Stimulated activated CD4-positive, alpha-beta T cell treated with anti-CD3 and anti-CD28 coated beads, Interleukin-15, amount 100 ng/mL, for 1 hour (primary cell): Measurements from ENCODE around the gene XKR3.
"Not testable (repeated sequence)": the region's sequence is repeated elsewhere in the genome, so short reads cannot be mapped to it uniquely, and the experiment has no call there.

Source experiments
- DNase-seq, 2 donors: peaks; one replicate each; pipeline ENCODE4 v3.0.0-alpha.2; 2020; ENCODE audit warnings: low read depth in 1 of 2, low spot score in 1 of 2

The XKR3 gene

DNA sequence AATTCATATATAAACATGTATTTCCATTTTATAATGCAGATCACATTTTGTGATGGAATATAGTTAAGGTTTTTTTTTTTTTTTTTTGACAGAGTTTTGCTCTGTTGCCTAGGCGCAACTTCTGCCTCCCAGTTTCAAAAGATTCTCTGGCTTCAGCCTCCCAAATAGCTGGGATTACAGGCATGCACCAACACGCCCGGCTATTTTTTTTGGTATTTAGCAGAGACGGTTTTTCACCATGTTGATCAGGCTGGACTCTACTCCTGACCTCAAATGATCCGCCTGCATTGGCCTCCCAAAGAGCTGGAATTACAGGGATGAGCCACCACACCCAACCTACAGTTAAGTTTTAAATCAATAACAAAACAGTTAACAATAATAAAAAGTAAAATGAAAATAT, 18.8 kb downstream of the XKR3 start:
- no peak for DNase-seq

DNA sequence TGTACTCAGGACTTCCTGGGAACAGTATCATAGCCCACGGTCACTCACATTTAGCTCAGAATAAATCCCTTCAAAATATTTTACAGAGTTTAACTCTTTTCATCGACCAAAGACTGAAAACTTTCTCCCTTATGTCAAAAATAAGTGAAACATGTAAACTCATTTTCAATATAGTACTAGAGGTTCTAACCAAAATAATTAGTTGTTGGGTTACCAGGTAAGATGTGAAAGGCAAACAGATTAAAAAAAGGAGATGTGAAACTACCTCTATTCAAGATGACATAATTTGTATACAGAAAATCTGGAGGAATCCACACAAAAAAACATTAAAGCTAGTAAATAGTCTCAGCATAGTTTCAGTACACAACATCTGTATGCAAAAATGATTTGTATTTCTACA, 20.3 kb downstream of the XKR3 start:
- no peak for DNase-seq

DNA sequence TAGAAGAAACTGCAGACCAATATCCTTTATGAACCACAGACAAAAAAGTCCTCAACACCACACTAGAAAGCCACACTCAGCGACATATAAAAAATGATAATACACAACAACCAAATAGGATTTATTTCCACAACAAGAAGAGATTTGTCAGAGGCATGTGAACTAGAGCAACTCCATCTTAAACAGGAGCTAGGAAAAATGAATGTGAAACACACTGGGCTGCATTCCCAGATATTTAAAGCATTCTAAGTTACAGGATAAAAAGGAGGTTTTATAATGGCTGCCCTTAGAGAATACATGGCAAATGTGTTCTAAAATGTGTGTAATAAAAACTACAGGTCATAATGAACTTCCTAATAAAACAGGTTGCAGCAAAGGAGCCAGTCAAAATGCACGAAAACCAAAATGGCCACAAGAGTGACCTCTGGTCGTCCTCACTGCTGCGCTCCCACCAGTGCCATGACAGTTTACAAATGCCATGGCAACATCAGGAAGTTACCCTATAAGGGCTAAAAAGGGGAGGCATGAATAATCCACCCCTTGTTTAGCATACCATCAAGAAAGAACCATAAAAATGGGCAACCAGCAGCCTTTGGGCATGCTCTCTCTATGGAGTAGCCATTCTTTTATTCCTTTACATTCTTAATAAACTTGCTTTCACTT, 21.8 kb downstream of the XKR3 start:
- no peak for DNase-seq

DNA sequence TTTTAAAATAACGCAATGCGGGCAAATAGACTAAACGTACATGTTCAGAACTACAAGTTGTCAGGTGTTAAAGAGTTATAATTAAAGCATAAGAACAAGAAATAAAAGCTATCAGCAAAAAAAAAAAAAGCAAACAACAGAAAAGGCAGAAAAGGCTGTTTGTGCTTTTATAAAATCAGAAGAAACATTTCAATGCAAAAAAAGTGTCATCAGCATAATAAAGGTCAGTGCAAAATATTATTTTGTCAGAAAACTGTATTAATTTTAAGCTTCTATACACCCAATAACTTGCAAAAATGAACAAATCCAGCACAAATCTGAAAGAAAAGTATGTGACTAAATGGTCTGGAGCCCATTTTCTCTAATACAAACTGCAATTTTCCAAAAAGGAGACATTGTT, 23.6 kb downstream of the XKR3 start:
- no peak for DNase-seq

DNA sequence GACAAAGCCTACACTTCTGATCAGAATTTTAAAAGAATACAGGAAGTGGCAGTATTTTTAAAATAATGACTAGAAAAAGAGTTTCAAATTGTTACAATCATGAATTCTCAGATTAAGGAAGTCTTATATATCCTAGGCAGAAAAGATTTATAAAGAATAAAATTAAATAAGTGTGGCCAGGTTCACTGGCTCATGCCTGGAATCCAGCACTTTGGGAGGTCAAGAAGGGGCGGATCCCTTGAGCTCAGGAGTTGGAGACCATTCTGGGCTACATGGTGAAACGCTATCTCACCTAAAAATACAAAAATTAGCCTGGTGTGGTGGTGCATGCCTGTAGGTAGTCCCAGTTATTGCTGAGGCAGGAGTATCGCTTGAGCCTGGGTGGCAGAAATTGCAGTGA, 24.1 kb downstream of the XKR3 start:
- DNase-seq: no peak

DNA sequence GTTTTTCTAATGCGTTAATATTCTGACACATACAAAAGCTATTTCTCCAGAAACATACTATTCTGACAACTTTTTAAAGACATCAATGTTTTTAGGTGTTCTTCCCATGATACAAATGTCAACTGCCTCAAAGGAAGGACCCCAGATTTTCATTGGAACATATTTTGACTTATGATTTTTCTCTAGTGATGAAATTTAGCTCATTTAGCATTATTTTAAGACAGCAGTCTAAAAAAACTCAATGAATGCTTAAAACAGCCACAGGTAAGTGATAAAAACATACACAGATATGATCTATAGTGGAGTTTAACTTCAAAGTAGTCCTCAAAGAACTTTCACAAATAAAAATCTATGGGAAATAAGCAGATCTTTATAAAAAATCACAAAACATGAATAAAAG, 24.9 kb downstream of the XKR3 start:
- no peak for DNase-seq

DNA sequence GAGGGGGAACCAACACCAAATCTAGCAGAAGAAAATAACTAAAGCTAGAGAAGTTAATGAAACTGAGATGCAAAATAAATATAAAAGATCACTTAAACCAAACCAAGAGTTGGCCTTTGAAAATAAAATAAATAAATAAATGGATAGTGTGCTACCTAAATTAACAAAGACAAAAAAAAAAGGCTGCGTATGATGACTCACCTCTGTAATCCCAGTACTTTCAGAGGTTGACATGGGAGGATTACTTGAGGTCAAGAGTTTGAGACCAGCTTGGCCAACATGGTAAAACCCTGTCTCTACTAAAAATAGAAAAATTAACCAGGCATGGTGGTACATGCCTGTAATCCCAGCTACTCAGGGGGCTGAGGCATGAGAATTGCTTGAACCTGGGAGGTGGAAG, 29.7 kb downstream of the XKR3 start:
- DNase-seq: not testable (repeated sequence)

DNA sequence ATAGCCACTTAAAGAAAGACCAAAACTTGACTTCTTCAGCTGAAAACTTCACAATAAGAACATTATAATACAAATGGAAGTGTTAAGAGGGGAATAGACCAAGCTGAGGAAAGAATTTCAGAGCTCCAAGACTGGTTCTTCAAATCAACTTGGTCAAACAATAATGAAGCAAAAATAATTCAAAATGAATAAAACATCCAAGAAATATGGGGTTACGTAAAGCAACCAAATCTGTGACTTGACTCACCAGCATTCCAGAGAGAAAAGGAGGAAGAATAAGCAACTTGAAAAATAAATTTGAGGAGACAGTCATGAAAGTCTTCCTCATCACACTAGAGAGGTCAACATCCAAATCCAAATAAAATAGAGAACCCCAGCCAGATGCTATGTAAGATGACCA, 31.4 kb downstream of the XKR3 start:
- DNase-seq: no peak

DNA sequence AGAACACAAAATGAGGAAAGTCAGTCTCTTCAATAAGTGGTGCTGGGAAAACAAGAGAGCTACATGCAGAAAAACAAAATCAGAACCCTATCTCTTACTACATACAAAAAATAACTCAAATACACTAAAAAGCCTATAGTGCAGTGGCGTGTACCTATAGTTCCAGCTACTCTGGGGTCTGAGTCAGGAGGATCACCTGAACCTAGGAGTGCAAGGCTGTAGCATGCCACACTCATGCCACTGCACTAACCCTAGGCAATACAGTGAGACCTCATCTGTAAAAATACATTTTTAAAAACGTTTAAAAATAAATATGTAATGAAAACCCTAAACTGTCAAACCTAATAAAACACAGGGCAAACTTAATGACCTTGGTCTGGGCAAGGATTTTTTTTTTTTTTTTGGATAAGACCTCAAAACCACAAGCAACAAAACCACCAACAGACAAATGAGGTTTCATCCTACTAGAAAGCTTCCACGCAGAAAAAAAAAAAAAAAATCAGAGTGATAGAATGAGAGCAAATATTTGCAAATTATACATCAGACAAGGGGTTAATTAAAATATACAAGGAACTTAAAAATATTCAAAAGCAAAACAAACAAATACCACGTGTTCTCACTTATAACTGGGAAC, 35.2 kb downstream of the XKR3 start:
- DNase-seq: no peak

DNA sequence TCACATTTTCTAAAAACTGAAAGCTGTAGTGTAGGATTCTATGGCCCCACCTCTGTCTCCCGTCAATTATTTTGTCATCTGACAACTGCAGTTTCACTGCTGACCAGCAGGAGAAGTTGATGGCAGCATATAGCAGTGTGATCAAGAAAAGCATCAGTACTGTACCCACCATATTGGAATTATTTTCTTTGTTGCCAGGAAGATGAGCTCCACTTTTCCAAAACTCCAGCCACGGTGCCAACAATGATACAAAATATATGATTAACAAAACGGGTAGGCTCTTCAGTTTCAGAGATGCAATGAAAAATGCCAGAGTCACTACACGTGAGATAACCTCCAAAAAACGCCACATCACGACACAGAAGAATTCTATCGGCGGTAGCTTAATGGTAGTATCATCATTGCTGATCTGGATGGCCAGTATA, 41.3 kb downstream of the XKR3 start:
- no peak for DNase-seq

DNA sequence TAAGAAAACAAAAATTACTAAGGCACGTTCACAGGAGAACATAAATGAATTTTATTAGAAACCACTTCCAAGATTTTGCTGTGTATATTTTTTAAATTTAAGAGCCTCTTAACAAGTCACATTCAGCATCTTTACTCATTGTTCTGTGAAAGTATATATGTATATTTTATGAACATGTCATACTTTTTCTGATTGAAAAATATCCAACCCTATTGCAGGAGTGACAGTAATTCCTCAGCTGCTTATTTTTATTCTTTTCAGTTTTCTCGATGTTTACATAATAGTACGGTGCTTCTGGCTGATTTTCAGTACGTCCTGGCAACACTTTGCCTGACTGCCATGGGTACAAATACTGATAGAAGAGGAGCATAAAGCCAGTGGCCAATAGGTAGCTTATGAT, 41.8 kb downstream of the XKR3 start:
- DNase-seq: no peak

DNA sequence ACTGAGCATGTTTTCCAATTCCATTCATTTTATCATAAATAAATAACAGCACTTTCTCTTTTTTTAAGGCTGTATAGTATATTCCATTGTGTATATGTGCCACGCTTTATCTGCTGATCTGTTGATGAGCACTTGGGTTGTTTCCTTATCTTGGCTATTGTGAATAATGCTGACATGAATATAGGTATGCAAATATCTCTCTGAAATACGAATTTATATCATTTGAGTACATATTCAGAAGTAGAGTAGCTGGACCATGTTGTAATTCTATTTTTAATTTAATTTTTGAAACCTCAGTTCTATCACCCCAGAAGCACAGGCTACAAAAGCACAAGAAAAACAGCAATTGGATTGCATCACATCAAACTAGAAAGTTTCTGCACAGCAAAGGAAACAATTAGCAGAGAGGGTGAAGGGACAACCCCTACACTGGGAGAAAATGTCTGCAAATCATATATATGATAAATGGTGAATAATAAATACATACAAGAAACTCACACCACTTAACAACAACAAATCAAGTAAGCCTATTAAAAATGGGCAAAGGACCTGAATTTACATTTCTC, 43.4 kb downstream of the XKR3 start:
- DNase-seq: no peak

DNA sequence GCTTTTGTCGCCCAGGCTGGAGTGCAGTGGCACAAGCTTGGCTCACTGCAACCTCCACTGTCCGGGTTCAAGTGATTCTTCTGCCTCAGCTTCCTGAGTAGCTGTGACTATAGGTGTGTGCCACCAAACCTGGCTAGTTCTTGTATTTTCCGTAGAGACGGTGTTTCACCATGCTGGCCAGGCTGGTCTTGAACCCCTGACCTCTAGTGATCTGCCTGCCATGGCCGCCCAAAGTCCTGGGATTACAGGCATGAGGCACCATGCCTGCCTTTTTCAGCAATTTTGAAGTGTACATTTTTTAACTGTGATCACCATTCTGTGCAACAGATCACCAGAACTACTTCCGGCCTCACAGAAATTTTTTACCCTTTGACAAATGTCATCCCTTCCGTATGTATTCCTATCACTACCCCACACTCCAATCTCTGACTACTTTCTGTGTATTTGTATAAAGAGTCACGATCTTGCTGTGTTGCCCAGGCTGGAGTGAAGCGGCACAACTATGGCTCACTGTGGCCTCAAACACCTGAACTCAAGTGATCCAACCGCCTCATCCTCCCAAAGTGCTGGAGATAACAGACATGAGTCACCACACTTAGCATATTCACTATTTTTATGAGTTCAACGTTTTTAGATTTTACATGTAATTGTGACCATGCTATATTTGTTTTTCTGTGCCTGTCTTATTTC, 44.0 kb downstream of the XKR3 start:
- DNase-seq: no peak

DNA sequence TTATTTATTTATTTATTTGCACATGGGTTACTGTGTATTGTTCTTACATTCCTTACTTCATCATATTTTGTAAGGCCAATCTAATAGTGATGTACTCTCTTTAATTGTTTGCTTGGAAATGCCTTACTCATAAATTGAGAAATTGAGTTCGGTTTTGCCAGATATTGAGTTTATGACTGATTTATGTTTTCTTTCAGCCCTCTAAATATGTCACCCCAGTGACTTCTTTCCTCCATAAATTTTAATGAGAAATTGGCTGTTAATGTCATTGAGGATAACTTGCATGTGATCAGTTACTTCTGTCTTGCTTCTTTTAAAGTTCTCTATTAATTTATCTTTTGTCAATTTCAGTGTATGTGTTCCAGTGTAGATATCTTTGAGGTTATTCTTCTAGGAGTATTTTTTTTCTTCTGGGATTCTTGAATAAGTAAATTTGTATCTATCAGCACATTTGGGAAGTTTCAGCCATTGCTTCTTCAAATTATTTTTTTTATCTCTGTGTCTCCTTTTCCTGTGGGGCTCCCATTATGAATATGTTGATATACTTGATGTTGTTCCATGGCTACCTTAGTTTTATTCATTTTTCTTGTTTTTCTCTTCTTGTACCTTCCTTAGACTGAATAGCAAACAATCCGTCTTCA, 47.8 kb downstream of the XKR3 start:
- no peak for DNase-seq

DNA sequence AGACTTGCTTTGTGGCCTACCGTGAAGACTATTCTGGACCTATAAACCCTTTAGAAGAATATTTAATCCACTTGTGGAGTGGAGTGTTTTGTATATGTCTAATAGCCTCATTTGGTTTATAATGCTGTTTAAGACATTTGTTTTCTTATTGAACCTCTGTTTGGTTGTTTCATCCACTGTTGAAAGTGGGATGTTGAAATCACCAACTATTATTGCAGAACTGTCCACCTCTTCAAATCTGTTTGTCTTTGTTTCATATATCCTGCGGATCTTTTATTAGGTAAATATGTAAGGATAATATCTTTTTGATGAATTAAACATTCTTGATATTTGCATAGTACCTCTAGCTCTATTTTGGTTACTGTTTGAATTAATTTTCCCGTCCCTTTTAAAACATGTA, 49.1 kb downstream of the XKR3 start:
- DNase-seq: no peak

DNA sequence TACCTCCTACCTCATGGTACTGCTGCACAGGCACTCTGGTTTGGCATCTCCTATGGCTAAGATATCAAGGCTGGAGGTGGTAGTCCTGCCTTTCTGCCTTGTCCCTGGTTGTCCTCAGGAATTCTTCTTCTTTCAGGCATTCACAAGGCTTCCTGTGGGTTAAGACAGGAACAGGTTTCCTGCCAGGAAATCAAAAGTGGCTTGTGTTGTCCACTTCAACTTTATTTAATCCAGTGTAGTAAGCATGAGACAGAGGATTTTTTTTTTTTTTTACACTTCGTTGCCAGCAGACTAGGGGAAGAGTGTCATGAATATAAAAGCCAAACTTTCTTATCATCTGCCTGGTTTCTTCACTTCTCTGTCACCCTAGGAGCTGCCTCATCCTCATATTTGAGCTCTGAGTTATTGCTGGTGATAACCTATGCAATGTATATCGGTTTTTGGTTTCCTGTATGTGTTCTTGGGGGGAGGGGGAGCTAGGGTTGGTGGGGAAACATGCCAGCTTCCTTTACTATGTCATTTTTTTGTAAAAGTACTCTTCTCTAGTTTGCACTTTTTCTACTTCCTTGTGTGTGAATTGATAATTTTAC, 50.2 kb downstream of the XKR3 start:
- no peak for DNase-seq

DNA sequence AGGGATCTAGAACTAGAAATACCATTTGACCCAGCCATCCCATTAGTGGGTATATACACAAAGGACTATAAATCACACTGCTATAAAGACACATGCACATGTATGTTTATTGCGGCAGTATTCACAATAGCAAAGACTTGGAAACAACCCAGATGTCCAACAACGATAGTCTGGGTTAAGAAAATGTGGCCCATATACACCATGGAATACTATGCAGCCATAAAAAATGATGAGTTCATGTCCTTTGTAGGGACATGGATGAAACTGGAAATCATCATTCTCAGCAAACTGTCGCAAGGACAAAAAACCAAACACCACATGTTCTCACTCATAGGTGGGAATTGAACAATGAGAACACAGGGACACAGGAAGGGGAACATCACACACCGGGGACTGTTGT, 53.6 kb downstream of the XKR3 start:
- DNase-seq: not testable (repeated sequence)

DNA sequence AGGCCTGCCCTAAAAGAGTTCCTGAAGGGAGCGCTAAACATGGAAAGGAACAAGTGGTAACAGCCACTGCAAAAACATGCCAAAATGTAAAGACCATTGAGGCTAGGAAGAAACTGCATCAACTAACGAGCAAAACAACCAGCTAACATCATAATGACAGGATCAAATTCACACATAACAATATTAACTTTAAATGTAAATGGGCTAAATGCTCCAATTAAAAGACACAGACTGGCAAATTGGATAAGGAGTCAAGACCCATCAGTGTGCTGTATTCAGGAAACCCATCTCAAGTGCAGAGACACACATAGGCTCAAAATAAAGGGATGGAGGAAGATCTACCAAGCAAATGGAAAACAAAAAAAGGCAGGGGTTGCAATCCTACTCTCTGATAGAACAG, 57.3 kb downstream of the XKR3 start:
- DNase-seq: not testable (repeated sequence)

DNA sequence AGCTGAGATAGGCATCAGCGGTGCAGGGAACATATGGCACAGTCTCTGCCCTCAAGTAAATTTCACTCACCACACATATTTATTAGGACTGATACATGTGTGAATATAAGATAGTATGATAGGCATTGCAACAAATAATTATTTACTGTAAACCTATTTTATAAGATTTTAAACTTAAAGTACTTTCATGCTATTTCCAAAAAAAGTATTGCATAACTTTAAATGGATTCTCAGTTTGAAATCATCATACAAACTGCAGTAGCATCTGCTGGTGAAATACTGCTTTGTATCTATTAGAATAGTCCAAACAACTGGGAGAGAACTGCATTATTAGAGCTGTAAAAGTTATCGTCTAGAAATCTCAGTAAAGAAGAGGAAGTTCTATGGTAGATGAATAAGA, 63.0 kb downstream of the XKR3 start:
- DNase-seq: not testable (repeated sequence)

DNA sequence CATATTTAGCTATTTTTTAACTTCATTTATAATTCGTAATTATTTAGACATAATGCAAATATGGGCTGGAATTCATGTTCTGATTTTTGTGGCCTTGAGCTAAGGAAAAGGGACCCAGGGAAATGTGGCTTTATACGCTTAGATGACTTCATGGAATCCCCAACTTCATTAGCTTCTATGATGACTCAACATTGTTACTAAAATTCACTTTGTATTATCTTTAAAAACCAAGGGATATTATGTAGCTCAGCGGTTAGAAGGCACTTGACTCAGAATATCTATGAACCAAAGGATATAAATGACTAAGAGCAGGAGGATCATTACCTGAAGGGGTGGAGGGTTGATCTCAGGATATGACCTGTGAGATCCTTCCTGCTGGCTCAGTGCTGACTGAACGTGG, 64.8 kb downstream of the XKR3 start:
- not testable (repeated sequence) for DNase-seq

DNA sequence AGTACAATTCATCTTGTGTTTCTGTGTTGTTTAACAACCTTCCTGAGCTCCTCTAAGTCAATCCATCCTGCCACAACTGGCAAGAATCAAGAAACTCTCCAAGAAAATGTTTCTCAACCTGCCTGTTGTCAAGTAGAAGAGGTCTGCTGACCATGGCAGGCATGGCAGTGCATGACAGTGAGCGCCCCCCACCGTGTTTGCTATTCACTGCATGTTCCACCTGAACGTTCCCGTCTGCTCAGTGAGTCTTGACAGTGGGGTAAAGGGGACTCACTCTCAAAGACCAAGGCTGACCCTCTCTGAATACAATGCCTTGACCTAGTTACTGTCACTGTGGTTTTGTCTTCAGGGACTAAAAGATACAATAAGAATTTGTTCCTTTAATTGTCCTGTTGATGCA, 75.9 kb downstream of the XKR3 start:
- not testable (repeated sequence) for DNase-seq
